Renal cortical epithelial cell (primary cell): Measurements from ENCODE around the gene WIPF3. TPM values are rescaled to one million over a fixed set of nuclear protein-coding genes. Genes with fewer than 3 reads are reported as not detected.
"Not testable (repeated sequence)": the region's sequence is repeated elsewhere in the genome, so short reads cannot be mapped to it uniquely, and the experiment has no call there.

Source experiments
- DNase-seq: peaks from one replicate; pipeline ENCODE4 v3.0.0-alpha.2; 2011; ENCODE audit warnings: low read depth
- total RNA-seq: library from RNA; depleted of rRNA; stranded (reverse); fragments of >200 nt; gene quantifications from 2 replicates; pipeline ENCODE4 v1.2.3, GENCODE V29; 2014

Gene WIPF3
- total RNA-seq, 1 donor from 2014 or later, result 0.35 TPM

DNA sequence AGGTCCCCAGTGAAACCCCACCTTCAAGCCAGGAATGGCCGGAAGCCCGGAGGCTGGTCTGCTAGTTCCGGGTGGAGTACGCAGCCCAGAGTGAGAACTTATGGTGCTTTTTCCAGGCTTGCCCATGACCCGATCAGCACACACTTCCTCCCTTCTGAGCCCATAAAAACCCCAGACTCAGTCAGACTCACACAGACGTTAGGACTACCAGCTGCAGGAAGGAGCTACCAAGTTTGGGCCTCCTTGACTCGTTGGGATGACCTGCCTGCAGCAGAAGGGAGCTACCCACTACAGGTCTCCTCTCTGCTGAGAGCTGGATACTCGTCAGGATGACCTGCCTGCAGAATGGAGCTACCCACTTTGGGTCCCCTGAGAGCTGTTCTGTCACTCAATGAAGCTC, 144.2 kb downstream of the WIPF3 start:
- DNase-seq, result no peak

DNA sequence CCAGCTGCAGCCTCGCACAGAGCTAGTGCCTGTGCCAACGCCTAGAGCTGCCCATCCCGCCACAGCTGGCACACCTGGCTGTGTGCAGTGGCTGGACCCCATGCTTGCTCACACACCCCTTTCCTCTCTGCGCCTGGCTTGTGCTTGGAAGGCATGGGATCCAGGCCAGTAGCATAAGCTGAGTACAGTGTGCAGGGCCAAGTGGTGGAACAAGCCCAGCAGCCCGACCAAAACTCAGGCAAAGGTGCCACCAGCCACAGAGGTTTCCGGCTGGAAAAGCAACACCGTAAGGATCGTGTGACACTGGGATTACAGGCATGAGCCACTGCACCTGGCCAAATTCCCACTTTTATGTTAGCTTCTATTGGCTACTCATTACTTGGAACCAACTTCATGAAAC, 144.9 kb downstream of the WIPF3 start:
- DNase-seq, result no peak

- no peak for DNase-seq
Observed at GRCh38 chr7:29953726-29954347, 147.5 kb downstream of the WIPF3 start.

- no peak for DNase-seq
Observed at GRCh38 chr7:29955075-29955792, 148.9 kb downstream of the WIPF3 start.

- DNase-seq, result no peak
Observed at GRCh38 chr7:29955799-29956486, 149.6 kb downstream of the WIPF3 start.

DNA sequence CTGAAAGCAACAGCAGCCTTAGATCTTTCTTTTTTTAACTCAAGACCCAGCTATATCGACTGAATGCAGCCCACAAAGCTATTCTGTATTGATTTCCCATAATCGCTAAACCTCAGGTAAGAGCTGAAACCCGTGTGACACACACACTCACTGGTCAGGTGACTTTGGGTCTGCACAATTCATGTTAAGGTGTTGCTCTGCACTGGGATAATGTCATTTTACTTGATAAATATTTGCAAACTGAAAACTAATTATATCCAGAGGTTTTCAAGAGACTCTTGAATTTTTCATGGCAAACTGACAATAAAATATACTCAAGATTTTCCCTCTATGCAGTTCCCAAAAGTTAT, 150.2 kb downstream of the WIPF3 start:
- DNase-seq, result no peak

GRCh38 chr7:29957521-29958310, 151.4 kb downstream of the WIPF3 start:
- DNase-seq, result no peak

- DNase-seq, result no peak
Observed at GRCh38 chr7:29958667-29959358, 152.5 kb downstream of the WIPF3 start.

DNA sequence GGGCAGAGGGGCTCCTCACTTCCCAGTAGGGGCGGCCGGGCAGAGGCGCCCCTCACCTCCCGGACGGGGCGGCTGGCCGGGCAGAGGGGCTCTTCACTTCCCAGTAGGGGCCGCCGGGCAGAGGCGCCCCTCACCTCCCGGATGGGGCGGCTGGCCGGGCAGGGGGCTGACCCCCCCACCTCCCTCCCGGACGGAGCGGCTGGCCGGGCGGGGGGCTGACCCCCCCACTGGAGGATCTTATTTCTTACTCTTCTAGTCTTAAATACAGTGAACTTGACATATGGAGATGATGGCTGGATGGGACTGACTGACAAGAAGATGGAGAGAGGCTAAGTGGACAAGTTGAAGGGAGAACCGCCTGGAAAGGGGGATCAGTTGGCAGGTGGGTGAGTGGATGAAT, 155.3 kb downstream of the WIPF3 start:
- DNase-seq, result not testable (repeated sequence)

DNA sequence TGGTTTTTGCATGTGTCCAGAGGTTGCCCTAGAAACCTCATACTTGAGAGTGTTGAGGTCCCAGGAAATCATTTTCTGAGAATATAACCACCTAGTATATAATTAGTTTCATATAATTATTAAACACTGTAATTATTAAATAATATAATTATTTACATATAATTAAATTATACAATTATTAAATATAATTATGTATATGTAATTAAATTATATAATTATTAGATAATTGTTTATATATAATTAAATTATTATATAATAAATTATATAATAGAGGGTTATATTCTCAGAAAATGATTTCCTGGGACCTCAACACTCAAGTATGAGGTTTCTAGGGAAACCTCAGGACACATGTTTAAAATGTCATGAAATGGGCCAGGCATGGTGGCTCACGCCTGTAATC, 155.7 kb downstream of the WIPF3 start:
- no peak for DNase-seq

GRCh38 chr7:29965030-29965429, 158.7 kb downstream of the WIPF3 start:
- no peak for DNase-seq

Other genes with a start within 250 kb of the WIPF3 start
- 10.6 and 11.2 TPM in 2 replicates for gene PRR15, start 242.7 kb upstream of the WIPF3 start, total RNA-seq
- gene SCRN1, start 183.3 kb downstream of the WIPF3 start, total RNA-seq, result 81.3 and 127 TPM in 2 replicates
- gene FKBP14, start 220.2 kb downstream of the WIPF3 start, total RNA-seq, result 16.3 and 35.4 TPM in 2 replicates
- 19.6 and 24.7 TPM in 2 replicates for gene PLEKHA8, start 221.9 kb downstream of the WIPF3 start, total RNA-seq